ENCODE measurements around the gene TMEM183A.

DNA sequence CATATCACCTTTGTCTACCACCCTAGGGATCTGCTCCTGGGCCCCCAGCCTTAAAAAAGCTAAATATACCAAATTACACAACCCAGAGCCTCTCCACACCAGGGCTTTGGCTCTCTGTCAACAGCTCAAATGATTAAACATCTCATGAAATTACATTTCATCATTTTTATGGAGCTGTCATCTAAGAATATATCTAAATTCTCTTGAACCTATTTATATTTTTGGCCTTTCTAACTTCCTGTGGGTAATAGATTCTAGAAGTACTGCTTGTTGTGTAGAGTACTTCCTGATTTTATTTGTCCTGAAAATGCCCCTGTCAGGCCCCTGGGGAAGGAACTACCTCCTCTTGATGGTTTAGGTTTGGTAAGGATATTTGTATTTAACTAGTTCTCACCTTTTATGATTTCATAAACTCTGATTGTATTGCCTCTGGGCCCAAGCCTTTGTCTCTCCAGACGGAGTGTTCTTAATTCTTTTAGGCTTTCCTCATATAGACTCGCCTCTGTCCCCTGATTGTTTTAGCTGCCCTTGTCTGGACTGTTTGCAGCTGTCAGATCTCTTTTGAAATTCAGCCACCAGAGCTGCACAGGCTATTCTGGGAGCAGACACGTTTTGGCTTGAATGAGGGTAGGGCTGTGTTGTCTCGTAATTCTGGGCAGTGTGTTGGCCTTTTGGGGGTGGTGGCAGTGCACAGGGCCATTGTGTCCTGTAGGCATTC is 62.0 kb downstream of the TMEM183A start:
- no peak for TF ChIP-seq POLR2A (IDR thresholded peaks at IDR 0.05)
- TF ChIP-seq, protein P1, sequence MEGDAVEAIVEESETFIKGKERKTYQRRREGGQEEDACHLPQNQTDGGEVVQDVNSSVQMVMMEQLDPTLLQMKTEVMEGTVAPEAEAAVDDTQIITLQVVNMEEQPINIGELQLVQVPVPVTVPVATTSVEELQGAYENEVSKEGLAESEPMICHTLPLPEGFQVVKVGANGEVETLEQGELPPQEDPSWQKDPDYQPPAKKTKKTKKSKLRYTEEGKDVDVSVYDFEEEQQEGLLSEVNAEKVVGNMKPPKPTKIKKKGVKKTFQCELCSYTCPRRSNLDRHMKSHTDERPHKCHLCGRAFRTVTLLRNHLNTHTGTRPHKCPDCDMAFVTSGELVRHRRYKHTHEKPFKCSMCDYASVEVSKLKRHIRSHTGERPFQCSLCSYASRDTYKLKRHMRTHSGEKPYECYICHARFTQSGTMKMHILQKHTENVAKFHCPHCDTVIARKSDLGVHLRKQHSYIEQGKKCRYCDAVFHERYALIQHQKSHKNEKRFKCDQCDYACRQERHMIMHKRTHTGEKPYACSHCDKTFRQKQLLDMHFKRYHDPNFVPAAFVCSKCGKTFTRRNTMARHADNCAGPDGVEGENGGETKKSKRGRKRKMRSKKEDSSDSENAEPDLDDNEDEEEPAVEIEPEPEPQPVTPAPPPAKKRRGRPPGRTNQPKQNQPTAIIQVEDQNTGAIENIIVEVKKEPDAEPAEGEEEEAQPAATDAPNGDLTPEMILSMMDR (IDR thresholded peaks at IDR 0.05): no peak

Measured in prostate gland (tissue), 2 donors.